H9 (cell line): ENCODE data around the gene LRP2BP. TPM values are rescaled to one million over a fixed set of nuclear protein-coding genes. Genes with fewer than 3 reads are reported as not detected.

Experiments
- DNase-seq: peaks from one replicate; pipeline ENCODE4 v3.0.0-alpha.2; 2017
- H2AFZ ChIP-seq: one replicate; pipeline ENCODE4 v1.6.1; 2013; ENCODE audit warnings: mild to moderate bottlenecking, low read length, control low read depth, moderate library complexity
- H2AK5ac ChIP-seq: 2 replicates; pipeline ENCODE4 v1.6.1; 2013; ENCODE audit warnings: low read length, control low read depth, mixed read lengths; ENCODE audit not compliant: insufficient read length
- H2BK120ac ChIP-seq: one replicate; pipeline ENCODE4 v1.6.1; 2013; ENCODE audit warnings: low read depth, mild to moderate bottlenecking, low read length, control low read depth, inconsistent platforms; ENCODE audit not compliant: poor library complexity, severe bottlenecking
- H2BK12ac ChIP-seq: 2 replicates; pipeline ENCODE4 v1.6.1; 2013; ENCODE audit warnings: low read length, control low read depth, mixed read lengths, low read depth; ENCODE audit not compliant: insufficient read length
- H2BK15ac ChIP-seq: 2 replicates; pipeline ENCODE4 v1.6.1; 2013; ENCODE audit warnings: low read depth, low read length, control low read depth
- H2BK20ac ChIP-seq: one replicate; pipeline ENCODE4 v1.6.1; 2013; ENCODE audit warnings: low read depth, mild to moderate bottlenecking, low read length, control low read depth, inconsistent platforms; ENCODE audit not compliant: poor library complexity, severe bottlenecking
- H2BK5ac ChIP-seq: 2 replicates; pipeline ENCODE4 v1.6.1; 2013; ENCODE audit warnings: low read length, control low read depth, mixed read lengths; ENCODE audit not compliant: insufficient read length
- H3K14ac ChIP-seq: 2 replicates; pipeline ENCODE4 v1.6.1; 2013; ENCODE audit warnings: low read length, control low read depth; ENCODE audit not compliant: insufficient read depth
- H3K18ac ChIP-seq: 2 replicates; pipeline ENCODE4 v1.6.1; 2013; ENCODE audit warnings: low read depth, mild to moderate bottlenecking, mixed read lengths, low read length, control low read depth; ENCODE audit not compliant: insufficient read length
- H3K23ac ChIP-seq: 2 replicates; pipeline ENCODE4 v1.6.1; 2013; ENCODE audit warnings: low read length, control low read depth, mixed read lengths, low read depth; ENCODE audit not compliant: insufficient read length
- H3K23me2 ChIP-seq: 2 replicates; pipeline ENCODE4 v1.6.1; 2013; ENCODE audit warnings: low read depth, mild to moderate bottlenecking, mixed read lengths, low read length, control low read depth; ENCODE audit not compliant: insufficient read length, poor library complexity, severe bottlenecking
- H3K27ac ChIP-seq: 2 replicates; pipeline ENCODE4 v1.5.1; 2013; ENCODE audit warnings: low read length, control low read depth, mixed read lengths, low read depth; ENCODE audit not compliant: insufficient read length
- H3K27me3 ChIP-seq: 2 replicates; pipeline ENCODE4 v1.6.1; 2013; ENCODE audit warnings: low read length, control low read depth, inconsistent platforms; ENCODE audit not compliant: insufficient read depth
- H3K4ac ChIP-seq: 2 replicates; pipeline ENCODE4 v1.6.1; 2013; ENCODE audit warnings: low read depth, mild to moderate bottlenecking, control low read depth, inconsistent platforms, low read length, moderate library complexity
- H3K4me1 ChIP-seq: 2 replicates; pipeline ENCODE4 v1.6.1; 2013; ENCODE audit warnings: low read length, control low read depth, inconsistent platforms; ENCODE audit not compliant: insufficient read depth
- H3K4me2 ChIP-seq: 2 replicates; pipeline ENCODE4 v1.6.1; 2013; ENCODE audit warnings: low read length, control low read depth, mixed read lengths; ENCODE audit not compliant: insufficient read length, insufficient read depth
- H3K56ac ChIP-seq: 2 replicates; pipeline ENCODE4 v1.6.1; 2013; ENCODE audit warnings: low read depth, mild to moderate bottlenecking, mixed read lengths, low read length, control low read depth; ENCODE audit not compliant: insufficient read length
- H3K79me1 ChIP-seq: 2 replicates; pipeline ENCODE4 v1.6.1; 2013; ENCODE audit warnings: low read depth, mild to moderate bottlenecking, moderate library complexity, low read length, control low read depth, inconsistent platforms; ENCODE audit not compliant: insufficient read depth, poor library complexity, severe bottlenecking
- H3K79me2 ChIP-seq: 2 replicates; pipeline ENCODE4 v1.6.1; 2013; ENCODE audit warnings: low read length, control low read depth, inconsistent platforms; ENCODE audit not compliant: insufficient read depth
- H3K9ac ChIP-seq: 2 replicates; pipeline ENCODE4 v1.6.1; 2013; ENCODE audit warnings: low read length, control low read depth, mixed read lengths; ENCODE audit not compliant: insufficient read length; ENCODE audit errors: extremely low read depth
- H3K9me3 ChIP-seq: one replicate; pipeline ENCODE4 v1.6.1; 2013; ENCODE audit warnings: low read depth, low read length, inconsistent platforms; ENCODE audit not compliant: control insufficient read depth
- H3T11ph ChIP-seq: one replicate; pipeline ENCODE4 v1.6.1; 2013; ENCODE audit warnings: mild to moderate bottlenecking, low read length, control low read depth, inconsistent platforms
- H4K20me1 ChIP-seq: one replicate; pipeline ENCODE4 v1.6.1; 2013; ENCODE audit not compliant: control insufficient read depth, insufficient read length, insufficient read depth
- H4K5ac ChIP-seq: 2 replicates; pipeline ENCODE4 v1.6.1; 2013; ENCODE audit warnings: low read depth, mild to moderate bottlenecking, mixed read lengths, low read length, control low read depth; ENCODE audit not compliant: insufficient read length
- H4K8ac ChIP-seq: replicated peaks from 2 replicates; pipeline ENCODE4 v1.6.1; 2013; ENCODE audit warnings: low read length, control low read depth, mixed read lengths, low read depth; ENCODE audit not compliant: insufficient read length
- H4K91ac ChIP-seq: 2 replicates; pipeline ENCODE4 v1.6.1; 2013; ENCODE audit warnings: low read depth, mild to moderate bottlenecking, moderate library complexity, mixed read lengths, low read length, control low read depth; ENCODE audit not compliant: insufficient read length
- H3K27ac Mint-ChIP-seq, 3 experiments: 2 replicates in 2 of 3; 3 replicates in 1 of 3; pipeline ENCODE4 v1.8.0; 2020 to 2021; ENCODE audit warnings: mixed read lengths in 3 of 3, mild to moderate bottlenecking in 1 of 3, moderate library complexity in 1 of 3
- H3K27me3 Mint-ChIP-seq: 2 replicates; pipeline ENCODE4 v1.8.0; 2021; ENCODE audit warnings: low read depth, mild to moderate bottlenecking, moderate library complexity, mixed read lengths
- H3K36me3 Mint-ChIP-seq, 3 experiments: 2 replicates in 2 of 3; 3 replicates in 1 of 3; pipeline ENCODE4 v1.8.0; 2020 to 2021; ENCODE audit warnings: low read depth in 3 of 3, mixed read lengths in 3 of 3; ENCODE audit not compliant: insufficient read depth in 1 of 3
- H3K4me1 Mint-ChIP-seq, 2 experiments: 2 replicates each; pipeline ENCODE4 v1.8.0; 2020; ENCODE audit warnings: mixed read lengths in 2 of 2
- H3K4me3 Mint-ChIP-seq, 2 experiments: 2 replicates in 1 of 2; 3 replicates in 1 of 2; pipeline ENCODE4 v1.8.0; 2020 to 2021; ENCODE audit warnings: mild to moderate bottlenecking in 2 of 2, mixed read lengths in 2 of 2, moderate library complexity in 1 of 2
- H3K9me3 Mint-ChIP-seq, 2 experiments: 2 replicates in 1 of 2; 3 replicates in 1 of 2; pipeline ENCODE4 v1.8.0; 2020; ENCODE audit warnings: mild to moderate bottlenecking in 2 of 2, mixed read lengths in 2 of 2, moderate library complexity in 1 of 2
- CTCF ChIP-seq: fragments of 200-600 bp; sonication (generic); conservative IDR thresholded peaks from 3 replicates; pipeline ENCODE4 v1.8.0; 2021; ENCODE audit warnings: antibody characterized with exemption, mild to moderate bottlenecking
- total RNA-seq: library from RNA; stranded (reverse); gene quantifications from 2 replicates; pipeline ENCODE4 v1.2.1, GENCODE V29; 2021

The LRP2BP gene
- total RNA-seq, 1 experiment from 2014 or later = 0.46 TPM

- no peak overlapping the region for H4K5ac ChIP-seq
- no peak overlapping the region for H3K56ac ChIP-seq
- no peak overlapping the region for H2BK12ac ChIP-seq
- Mint-ChIP-seq H3K4me1 (no peaks in the 10 kb centered on the region), H3K4me3 (no peak overlapping the region), H3K27ac (no peak overlapping the region), H3K9me3 (no peaks in the 10 kb centered on the region), H3K36me3 (no peaks in the 10 kb centered on the region), H3K27me3 (no peaks in the 10 kb centered on the region)
- H4K91ac ChIP-seq = no peak overlapping the region
- no peaks in the 10 kb centered on the region for H3K9me3 ChIP-seq
- H4K8ac ChIP-seq = no peak overlapping the region
- H2AFZ ChIP-seq = no peak overlapping the region
- H3K4me2 ChIP-seq = no peak overlapping the region
- no peaks in the 10 kb centered on the region for H3K79me1 ChIP-seq
- H3K14ac ChIP-seq = no peak overlapping the region
- H3K4ac ChIP-seq = no peak overlapping the region
- no peak overlapping the region for H2BK5ac ChIP-seq
- no peaks in the 10 kb centered on the region for H4K20me1 ChIP-seq
- no peak overlapping the region for H3K23ac ChIP-seq
- no peak for DNase-seq
- H2BK20ac ChIP-seq = no peak overlapping the region
- TF ChIP-seq CTCF = no peak
- no peak overlapping the region for H2AK5ac ChIP-seq
- no peaks in the 10 kb centered on the region for H3K79me2 ChIP-seq
- H3K27ac ChIP-seq = no peak overlapping the region
- no peak overlapping the region for H2BK15ac ChIP-seq
- no peaks in the 10 kb centered on the region for H3K27me3 ChIP-seq
- H3K4me1 ChIP-seq = no peaks in the 10 kb centered on the region
- no peak overlapping the region for H3K18ac ChIP-seq
- no peak overlapping the region for H3K9ac ChIP-seq
- H2BK120ac ChIP-seq = no peak overlapping the region
- no peak overlapping the region for H3T11ph ChIP-seq
- no peaks in the 10 kb centered on the region for H3K23me2 ChIP-seq
Observed at GRCh38 chr4:185435466-185435865, 39.7 kb upstream of the LRP2BP start.
